ENCODE data around the gene AXL.

Gene AXL

GRCh38 chr19:41235480-41235879, 16.5 kb downstream of the AXL start:
- no peak for DNase-seq (ENCODE audit: low spot score)

DNA sequence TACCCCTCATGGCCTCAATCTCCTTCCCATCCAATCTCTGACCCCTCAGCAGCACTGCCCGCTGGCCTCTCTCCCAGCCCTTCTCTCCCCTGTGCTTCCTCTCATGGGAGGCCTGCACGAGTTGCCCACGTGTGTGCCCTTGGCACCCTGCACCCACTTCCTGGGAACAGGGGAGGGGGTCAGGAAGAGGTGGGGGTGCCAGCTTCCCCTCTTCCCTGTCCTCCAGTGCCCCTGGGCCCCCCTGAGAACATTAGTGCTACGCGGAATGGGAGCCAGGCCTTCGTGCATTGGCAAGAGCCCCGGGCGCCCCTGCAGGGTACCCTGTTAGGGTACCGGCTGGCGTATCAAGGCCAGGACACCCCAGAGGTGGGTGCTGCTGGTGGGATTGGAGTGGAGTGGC, 19.2 kb downstream of the AXL start:
- no peak for DNase-seq (ENCODE audit: low spot score)

GRCh38 chr19:41239363-41239762, 20.3 kb downstream of the AXL start:
- no peak for DNase-seq (ENCODE audit: low spot score)

GRCh38 chr19:41239961-41240574, 21.0 kb downstream of the AXL start:
- DNase-seq (ENCODE audit: low spot score) = no peak

GRCh38 chr19:41241859-41242258, 22.8 kb downstream of the AXL start:
- DNase-seq (ENCODE audit: low spot score) = no peak

DNA sequence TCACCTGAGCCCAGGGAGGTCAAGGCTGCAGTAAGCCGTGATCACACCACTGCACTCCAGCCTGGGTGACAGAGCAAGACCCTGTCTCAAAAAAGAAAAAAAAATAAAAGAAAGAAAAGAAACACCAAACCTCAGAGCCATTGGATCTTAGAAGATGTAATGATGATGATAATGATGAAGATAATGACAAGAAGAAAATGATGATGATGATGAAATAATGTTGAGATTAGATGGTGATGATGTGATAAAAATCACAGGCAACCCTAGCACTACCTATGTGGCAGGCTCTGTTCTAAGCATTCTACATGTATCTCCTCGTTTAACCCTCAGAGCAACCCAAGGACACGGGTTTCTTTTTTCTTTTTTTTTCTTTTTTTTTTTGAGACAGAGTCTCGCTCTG, 25.1 kb downstream of the AXL start:
- DNase-seq (ENCODE audit: low spot score) = no peak

DNA sequence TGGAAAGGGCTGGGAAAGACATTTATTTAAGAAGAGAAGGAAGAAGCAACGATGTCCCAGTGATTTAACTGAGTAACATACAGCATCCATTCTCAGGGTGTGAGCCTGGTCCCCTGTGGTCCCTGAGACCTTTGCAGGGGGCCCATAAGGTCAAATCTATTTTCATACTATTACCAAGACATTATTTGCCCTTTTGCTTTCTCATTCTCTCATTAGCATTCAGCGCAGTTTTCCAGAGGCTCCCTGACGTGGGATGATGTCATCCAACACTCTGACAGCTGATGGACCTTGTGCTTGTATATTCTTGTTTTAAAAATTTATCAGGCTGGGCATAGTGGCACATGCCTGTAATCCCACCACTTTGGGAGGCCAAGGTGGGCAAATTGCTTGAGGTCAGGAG, 26.8 kb downstream of the AXL start:
- DNase-seq (ENCODE audit: low spot score) = no peak

DNA sequence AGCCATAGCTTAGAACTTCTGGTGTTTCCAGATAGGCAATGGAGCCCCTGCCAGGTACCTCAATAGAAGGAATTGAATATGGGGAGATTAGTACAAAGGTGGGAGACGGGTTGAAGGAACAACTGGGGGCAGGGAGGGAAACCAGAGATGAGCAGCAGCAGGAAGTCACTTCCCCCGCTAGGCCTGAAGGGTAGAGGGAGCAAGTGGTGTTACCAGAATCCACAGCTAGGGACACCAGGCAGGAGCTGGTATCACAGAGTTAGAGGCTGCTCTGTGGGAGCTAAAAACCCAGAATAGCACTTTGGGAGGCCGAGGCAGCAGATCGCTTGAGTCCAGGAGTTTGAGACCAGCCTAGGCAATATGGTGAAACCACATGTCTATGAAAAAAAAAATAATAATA, 29.9 kb downstream of the AXL start:
- DNase-seq (ENCODE audit: low spot score) = no peak

DNA sequence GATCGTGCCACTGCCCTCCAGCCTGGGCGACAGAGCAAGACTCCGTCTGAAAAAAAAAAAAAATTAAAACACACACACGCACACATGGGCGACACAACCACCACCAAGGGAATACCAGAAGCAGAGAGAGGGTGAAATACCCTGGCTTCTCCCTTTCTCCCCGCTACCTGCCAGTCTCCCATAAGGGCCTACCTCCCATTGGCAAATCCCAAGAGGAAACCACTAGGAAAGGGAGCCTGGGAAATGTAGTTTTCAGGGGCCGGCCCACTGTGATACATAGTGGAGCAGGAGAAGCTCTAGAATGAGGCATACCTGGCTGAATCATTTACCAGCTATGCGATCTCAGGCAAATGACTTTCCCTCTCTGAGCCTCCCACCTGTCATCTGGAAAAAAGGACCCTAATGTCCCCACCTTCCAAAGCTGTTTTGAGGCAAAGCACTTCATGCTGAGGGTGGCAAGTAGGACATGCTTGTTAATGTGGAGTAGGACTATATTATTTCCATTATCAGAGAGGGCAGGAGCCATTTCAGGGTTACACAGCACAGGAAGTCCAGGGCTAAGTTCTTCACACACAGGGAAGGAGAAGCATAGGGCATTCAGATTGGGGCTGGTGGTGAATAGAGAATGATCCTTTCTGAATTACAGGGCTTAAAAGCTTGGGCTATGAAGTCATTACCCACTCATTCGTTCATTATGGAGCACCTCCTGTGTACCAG, 30.8 kb downstream of the AXL start:
- no peak for DNase-seq (ENCODE audit: low spot score)

DNA sequence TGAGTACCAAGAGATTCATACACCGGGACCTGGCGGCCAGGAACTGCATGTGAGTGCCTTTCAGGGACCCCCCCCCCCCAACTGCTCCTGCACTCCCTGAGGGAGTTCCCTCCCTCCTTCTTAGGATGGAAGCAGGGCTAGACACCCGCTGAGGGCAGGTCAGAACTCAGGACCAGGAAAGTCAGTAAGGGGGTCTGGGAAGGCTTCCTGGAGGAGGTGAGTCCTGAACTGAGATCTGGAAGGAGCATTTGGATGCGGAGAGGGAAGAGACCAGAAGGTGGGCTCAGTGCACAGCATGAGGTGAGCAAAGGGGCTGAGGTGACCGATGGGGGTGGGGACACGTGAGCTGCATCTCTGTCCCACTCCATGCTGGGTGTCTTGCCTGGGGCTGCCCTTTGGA, 34.6 kb downstream of the AXL start:
- DNase-seq (ENCODE audit: low spot score) = no peak

GRCh38 chr19:41255171-41255570, 36.1 kb downstream of the AXL start:
- DNase-seq (ENCODE audit: low spot score) = no peak

DNA sequence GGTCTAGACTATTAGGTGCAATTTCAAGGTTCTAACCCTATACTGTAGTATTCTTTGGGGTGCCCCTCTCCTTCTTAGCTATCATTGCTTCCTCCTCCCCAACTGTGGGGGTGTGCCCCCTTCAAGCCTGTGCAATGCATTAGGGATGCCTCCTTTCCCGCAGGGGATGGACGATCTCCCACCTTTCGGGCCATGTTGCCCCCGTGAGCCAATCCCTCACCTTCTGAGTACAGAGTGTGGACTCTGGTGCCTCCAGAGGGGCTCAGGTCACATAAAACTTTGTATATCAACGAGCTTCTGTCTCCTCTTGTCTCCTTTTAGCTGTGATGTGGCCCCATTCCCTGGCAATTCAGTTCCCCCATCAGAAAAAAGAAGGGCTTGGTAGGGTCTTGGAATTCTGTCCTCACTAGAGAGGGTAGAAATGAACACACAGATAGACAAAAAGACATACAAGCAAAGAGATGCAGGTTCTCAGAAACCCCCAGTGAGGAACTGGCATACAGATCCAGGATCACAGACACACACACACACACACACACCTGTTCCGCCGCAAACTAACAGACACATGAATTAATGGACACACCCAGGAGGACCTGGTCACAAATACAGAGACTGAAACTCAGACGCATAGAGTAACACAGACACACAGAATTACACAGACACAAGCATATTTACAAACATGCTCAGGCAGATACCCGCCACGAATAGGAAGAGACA, 42.6 kb downstream of the AXL start:
- no peak for DNase-seq (ENCODE audit: low spot score)

- DNase-seq (ENCODE audit: low spot score) = peak; percentile 38
Measured at GRCh38 chr19:41263042-41263849, 44.2 kb downstream of the AXL start.

GRCh38 chr19:41263850-41264580, 45.0 kb downstream of the AXL start, which contains the start of gene HNRNPUL1:
Gene HNRNPUL1, plus strand, starts transcription at chr19:41264372. Its CDS starts 132 bp downstream, at chr19:41264504.
- DNase-seq (ENCODE audit: low spot score) = peak; percentile 99

- DNase-seq (ENCODE audit: low spot score) = no peak
Measured at GRCh38 chr19:41264581-41265394, 45.8 kb downstream of the AXL start.

DNA sequence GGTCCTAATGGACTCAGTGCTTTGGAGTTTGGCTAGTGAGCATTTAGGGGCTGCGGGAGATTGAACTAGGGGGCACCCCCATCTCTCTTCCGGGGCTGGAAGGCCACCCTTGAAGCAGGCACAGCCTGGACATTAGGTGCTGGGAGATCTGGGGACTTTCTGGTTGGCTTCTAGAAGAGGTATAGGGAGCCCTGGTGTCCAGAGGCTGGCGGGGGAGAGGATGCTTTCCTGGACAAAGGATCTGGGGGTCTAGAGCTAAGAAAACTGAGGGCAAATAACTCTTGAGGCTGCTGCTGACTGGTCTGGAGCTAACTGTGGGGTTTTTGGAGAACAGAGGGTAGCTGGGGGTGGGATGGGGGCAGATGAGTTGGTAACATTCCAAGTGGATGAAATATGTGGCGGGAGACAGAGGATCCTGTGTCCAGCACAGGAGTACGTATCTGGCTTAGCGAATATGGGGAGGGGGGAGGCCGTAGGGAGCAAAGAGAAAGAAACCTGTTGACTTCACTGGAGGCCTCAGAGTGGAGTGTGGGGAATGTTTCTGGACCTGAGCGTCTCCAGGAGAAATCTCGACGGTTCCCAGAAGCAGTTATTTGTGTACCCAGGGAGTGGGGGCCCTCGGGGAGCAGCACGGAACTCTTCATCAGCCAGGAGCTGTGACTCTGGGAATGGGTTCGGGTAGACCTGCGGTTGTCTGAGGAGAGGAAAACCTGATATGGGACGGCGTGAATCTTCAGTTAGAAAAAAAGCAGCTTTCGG, 46.6 kb downstream of the AXL start:
- DNase-seq (ENCODE audit: low spot score) = no peak

DNA sequence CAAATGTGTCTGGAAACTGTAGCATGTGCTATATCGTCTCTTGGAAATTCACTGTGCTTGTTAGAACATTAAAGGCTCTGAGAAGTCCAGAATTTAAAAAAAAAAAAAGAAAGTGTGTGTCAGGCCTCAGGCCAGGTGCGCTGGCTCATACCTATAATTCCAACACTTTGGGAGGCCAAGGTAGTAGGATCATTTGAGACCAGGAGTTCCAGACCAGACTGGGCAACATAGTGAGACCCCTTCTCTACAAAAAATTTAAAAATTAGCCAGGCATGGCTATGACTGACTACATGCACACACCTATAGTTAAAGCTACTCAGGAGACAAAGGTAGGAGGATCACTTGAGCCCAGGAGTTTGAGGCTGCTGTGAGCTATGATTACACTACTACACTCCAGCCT, 50.0 kb downstream of the AXL start:
- no peak for DNase-seq (ENCODE audit: low spot score)

- DNase-seq (ENCODE audit: low spot score) = no peak
Measured at GRCh38 chr19:41269571-41269970, 50.5 kb downstream of the AXL start.

- DNase-seq (ENCODE audit: low spot score) = no peak
Measured at GRCh38 chr19:41273076-41273475, 54.1 kb downstream of the AXL start.

DNA sequence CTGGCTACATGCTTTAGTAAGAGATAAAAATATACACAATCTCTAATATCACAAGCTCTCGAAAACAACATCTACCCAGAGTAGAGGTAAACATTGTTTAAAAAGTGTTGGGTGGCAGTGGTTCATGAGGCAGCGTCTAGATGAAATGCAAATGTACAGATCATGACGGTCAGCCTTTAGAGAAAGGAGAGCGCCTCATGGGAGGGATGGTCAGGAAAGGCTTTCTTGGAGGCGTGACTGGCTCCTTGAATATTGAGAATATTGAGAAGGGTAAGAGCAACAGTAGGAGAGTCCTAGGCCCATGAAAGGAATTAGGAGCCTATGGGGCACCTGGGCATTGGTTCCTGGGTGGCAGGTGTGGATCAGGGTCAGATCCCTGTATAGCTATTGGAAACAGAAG, 55.8 kb downstream of the AXL start:
- no peak for DNase-seq (ENCODE audit: low spot score)
